AG04449 (cell line): Measurements from ENCODE around the gene DIP2C.

Source experiments
- CTCF ChIA-PET: fragments of 350-600 bp; formaldehyde crosslinking; extraction: SDS; loops from one replicate; lab custom pipeline; 2021; ENCODE audit warnings: antibody characterized with exemption; lab: Yijun Ruan, JAX
- POLR2A ChIA-PET: fragments of 400-600, 350-600 bp; formaldehyde crosslinking; extraction: SDS; loops from one replicate; lab custom pipeline; 2020; ENCODE audit warnings: antibody characterized with exemption, inconsistent platforms; lab: Yijun Ruan, JAX
- DNase-seq: peaks from one replicate; pipeline ENCODE4 v3.0.0-alpha.2; 2010; ENCODE audit warnings: low read depth, low spot score
- H3K4me3 ChIP-seq: 2 replicates; pipeline ENCODE4 v1.5.1; 2011; ENCODE audit warnings: low read depth, mild to moderate bottlenecking, control low read depth, low read length
- CTCF ChIP-seq: IDR thresholded peaks from one replicate; pipeline ENCODE4 v1.5.1; 2011; ENCODE audit warnings: mild to moderate bottlenecking, moderate library complexity, low read length, control low read depth, inconsistent platforms; ENCODE audit not compliant: insufficient read depth; ENCODE audit errors: missing control alignments

DIP2C gene

GRCh38 chr10:642186-642890 is 47.1 kb downstream of the DIP2C start:
- no peak for DNase-seq
- TF ChIP-seq CTCF = no peak
- H3K4me3 ChIP-seq = no peak overlapping the region
- ChIA-PET CTCF (no interaction called here), POLR2A (no interaction called here)

- DNase-seq = no peak
- H3K4me3 ChIP-seq = no peak overlapping the region
- POLR2A ChIA-PET = no interaction called here
- no peak for TF ChIP-seq CTCF
- CTCF ChIA-PET = no interaction called here
Observed at GRCh38 chr10:641149-642010, 48.1 kb downstream of the DIP2C start.

GRCh38 chr10:640673-641045 is 48.8 kb downstream of the DIP2C start:
- CTCF ChIA-PET = no interaction called here
- TF ChIP-seq CTCF = no peak
- no peak for DNase-seq
- H3K4me3 ChIP-seq = no peak overlapping the region
- POLR2A ChIA-PET = no interaction called here

- ChIA-PET CTCF (no interaction called here), POLR2A (no interaction called here)
- no peak overlapping the region for H3K4me3 ChIP-seq
- TF ChIP-seq CTCF = no peak
- DNase-seq = no peak
Observed at GRCh38 chr10:639751-640672, 49.5 kb downstream of the DIP2C start.

- H3K4me3 ChIP-seq = no peak overlapping the region
- no peak for DNase-seq
- POLR2A ChIA-PET = no interaction called here
- TF ChIP-seq CTCF = no peak
- CTCF ChIA-PET = no interaction called here
Observed at GRCh38 chr10:639001-639750, 50.3 kb downstream of the DIP2C start.
